Mesenchymal stem cell (in vitro differentiated cells and primary cell): Measurements from ENCODE around the gene ODF2. TPM values are rescaled to one million over a fixed set of nuclear protein-coding genes. Genes with fewer than 3 reads are reported as not detected.

ENCODE experiments used
- DNase-seq: peaks from one replicate; pipeline ENCODE4 v3.0.0-alpha.2; 2013
- H2AFZ ChIP-seq: one replicate; pipeline ENCODE4 v1.6.1; 2013; ENCODE audit warnings: low read depth, mild to moderate bottlenecking, control low read depth, inconsistent platforms, low read length, moderate library complexity
- H2AK5ac ChIP-seq: 2 replicates; pipeline ENCODE4 v1.6.1; 2013; ENCODE audit warnings: low read length, moderate library complexity, mild to moderate bottlenecking, inconsistent platforms; ENCODE audit not compliant: severe bottlenecking
- H2BK120ac ChIP-seq: one replicate; pipeline ENCODE4 v1.6.1; 2013; ENCODE audit warnings: low read depth, mild to moderate bottlenecking, inconsistent platforms, low read length, moderate library complexity
- H2BK12ac ChIP-seq, 2 experiments: one replicate each; pipeline ENCODE4 v1.6.1; 2013; ENCODE audit warnings: inconsistent platforms in 2 of 2, low read length in 2 of 2, mild to moderate bottlenecking in 2 of 2, moderate library complexity in 2 of 2, control low read depth in 1 of 2
- H2BK15ac ChIP-seq: one replicate; pipeline ENCODE4 v1.6.1; 2013; ENCODE audit warnings: mild to moderate bottlenecking, low read depth, inconsistent platforms; ENCODE audit not compliant: poor library complexity, severe bottlenecking
- H2BK5ac ChIP-seq: 2 replicates; pipeline ENCODE4 v1.6.1; 2013; ENCODE audit warnings: low read depth, mild to moderate bottlenecking, low read length, control low read depth, inconsistent platforms; ENCODE audit not compliant: poor library complexity, severe bottlenecking
- H3K14ac ChIP-seq, 2 experiments: one replicate each; pipeline ENCODE4 v1.6.1; 2013; ENCODE audit warnings: inconsistent platforms in 2 of 2, low read length in 2 of 2, control low read depth in 1 of 2, mild to moderate bottlenecking in 1 of 2, moderate library complexity in 1 of 2
- H3K18ac ChIP-seq, 2 experiments: one replicate each; pipeline ENCODE4 v1.6.1; 2013; ENCODE audit warnings: inconsistent platforms in 2 of 2, low read length in 2 of 2, control low read depth in 1 of 2, low read depth in 1 of 2, mild to moderate bottlenecking in 1 of 2
- H3K23ac ChIP-seq, 2 experiments: one replicate each; pipeline ENCODE4 v1.6.1; 2013; ENCODE audit warnings: inconsistent platforms in 2 of 2, low read length in 2 of 2, mild to moderate bottlenecking in 2 of 2, moderate library complexity in 2 of 2, control low read depth in 1 of 2
- H3K27ac ChIP-seq: 2 replicates; pipeline ENCODE4 v1.5.1; 2013; ENCODE audit warnings: mild to moderate bottlenecking, moderate library complexity, low read length, control low read depth, inconsistent platforms; ENCODE audit not compliant: poor library complexity, severe bottlenecking
- H3K27me3 ChIP-seq, 2 experiments: 2 replicates each; pipeline versions ENCODE4 v1.6.1 to v1.7.0; 2013; ENCODE audit warnings: low read length in 2 of 2, mild to moderate bottlenecking in 2 of 2, moderate library complexity in 2 of 2, control low read depth in 1 of 2, inconsistent platforms in 1 of 2; ENCODE audit not compliant: control insufficient read depth in 1 of 2, insufficient read depth in 1 of 2
- H3K36me3 ChIP-seq, 2 experiments: 2 replicates each; pipeline versions ENCODE4 v1.6.1 to v1.7.0; 2013; ENCODE audit warnings: low read length in 2 of 2, control low read depth in 1 of 2, inconsistent platforms in 1 of 2, low read depth in 1 of 2, mild to moderate bottlenecking in 1 of 2; ENCODE audit not compliant: insufficient read depth in 2 of 2, control insufficient read depth in 1 of 2
- H3K4ac ChIP-seq, 2 experiments: one replicate each; pipeline ENCODE4 v1.6.1; 2013; ENCODE audit warnings: inconsistent platforms in 2 of 2, low read length in 2 of 2, mild to moderate bottlenecking in 2 of 2, moderate library complexity in 2 of 2, control low read depth in 1 of 2, low read depth in 1 of 2
- H3K4me1 ChIP-seq: 2 replicates; pipeline ENCODE4 v1.6.1; 2013; ENCODE audit warnings: low read depth, low read length, control low read depth; ENCODE audit not compliant: control insufficient read depth, insufficient read depth
- H3K4me2 ChIP-seq: 2 replicates; pipeline ENCODE4 v1.6.1; 2013; ENCODE audit warnings: low read length, mild to moderate bottlenecking, inconsistent platforms; ENCODE audit not compliant: poor library complexity, severe bottlenecking
- H3K4me3 ChIP-seq, 2 experiments: 2 replicates each; pipeline versions ENCODE4 v1.5.1 to v1.7.0; 2013; ENCODE audit warnings: low read length in 2 of 2, mild to moderate bottlenecking in 2 of 2, control low read depth in 1 of 2, low read depth in 1 of 2; ENCODE audit not compliant: insufficient read depth in 1 of 2
- H3K79me1 ChIP-seq: replicated peaks from 2 replicates; pipeline ENCODE4 v1.6.1; 2013; ENCODE audit warnings: mild to moderate bottlenecking, control low read depth, low read length, inconsistent platforms; ENCODE audit not compliant: poor library complexity, severe bottlenecking
- H3K9ac ChIP-seq: 2 replicates; pipeline ENCODE4 v1.7.0; 2013; ENCODE audit warnings: mild to moderate bottlenecking, low read length, moderate library complexity
- H3K9me3 ChIP-seq: 2 replicates; pipeline ENCODE4 v1.7.0; 2013; ENCODE audit warnings: mild to moderate bottlenecking, low read length; ENCODE audit not compliant: control insufficient read depth
- H4K8ac ChIP-seq: one replicate; pipeline ENCODE4 v1.6.1; 2013; ENCODE audit warnings: inconsistent platforms, mild to moderate bottlenecking, low read length, moderate library complexity
- H4K91ac ChIP-seq: one replicate; pipeline ENCODE4 v1.6.1; 2013; ENCODE audit warnings: mild to moderate bottlenecking, low read length, inconsistent platforms
- WGBS: methylation state at CpG from one replicate; pipeline ENCODE4 v1.1.7; 2013; ENCODE audit warnings: mixed read lengths; 5-methylcytosine and 5-hydroxymethylcytosine counted together
- small RNA-seq: library from polyadenylated mRNA; stranded (forward); fragments of <200 nt; extraction: miRNeasy Mini kit (QIAGEN cat#:217004); gene quantifications from one replicate; pipeline ENCODE3, GENCODE V24; 2013; ENCODE audit warnings: low read depth

The ODF2 gene

GRCh38 chr9:128550226-128550625 lies 94.4 kb downstream of the ODF2 start:
- Histone ChIP-seq H3K4me2 (peak overlapping the region; percentile 30), H3K18ac (peak overlapping the region in 1 of 2 experiments; percentile 69), H3K79me1 (peaks cover 5% of the 10 kb centered on the region), H4K91ac (peak overlapping the region; percentile 64), H3K36me3 (no peaks in the 10 kb centered on the region), H2BK15ac (no peak overlapping the region), H4K8ac (peak overlapping the region; percentile 59), H3K14ac (no peak overlapping the region), H3K9me3 (no peaks in the 10 kb centered on the region), H2BK12ac (peak overlapping the region in 1 of 2 experiments; percentile 13), H2BK120ac (peak overlapping the region; percentile 2), H2BK5ac (no peak overlapping the region), H3K27me3 (no peaks in the 10 kb centered on the region), H3K4me3 (peak overlapping the region in 1 of 2 experiments; percentile 80), H3K27ac (peak overlapping the region; percentile 90), H2AFZ (no peak overlapping the region), H3K9ac (peak overlapping the region; percentile 95), H3K23ac (no peak overlapping the region), H3K4me1 (peaks cover 6% of the 10 kb centered on the region), H3K4ac (peak overlapping the region in 1 of 2 experiments; percentile 35), H2AK5ac (peak overlapping the region; percentile 14)
- 18% methylated on average over 1 of the region's 2 CpGs for WGBS
- peak; percentile 15 for DNase-seq

Small RNAs within 50 kb of the gene (small RNA-seq; reads per million reads assigned to genes)
- not detected for gene RNU7-171P
